ENCODE measurements around the gene PLAC1.

Gene PLAC1

DNA sequence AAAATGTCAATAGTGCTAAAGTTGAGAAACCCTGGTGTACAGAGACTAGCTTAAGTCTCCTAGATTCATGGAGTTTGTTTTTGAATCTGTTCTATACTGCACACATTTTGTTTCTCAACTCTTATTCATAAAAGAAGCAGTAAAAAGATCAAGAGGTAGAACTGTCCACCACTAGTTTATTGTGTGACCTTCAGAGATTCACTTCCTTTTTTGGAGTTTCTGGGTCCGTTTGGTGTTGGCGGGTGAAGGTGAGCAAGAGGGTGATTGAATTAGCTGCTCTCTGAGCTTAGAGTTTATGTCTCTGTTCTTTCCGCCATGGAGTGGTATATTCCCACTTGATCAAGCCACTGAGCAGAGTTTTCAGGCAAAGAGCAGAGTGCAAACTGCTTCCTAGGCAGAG lies 21.4 kb upstream of the PLAC1 start:
- H3K27ac ChIP-seq, result no peak overlapping the region
- no peak for TF ChIP-seq CTCF (conservative IDR thresholded peaks at IDR 0.05)

DNA sequence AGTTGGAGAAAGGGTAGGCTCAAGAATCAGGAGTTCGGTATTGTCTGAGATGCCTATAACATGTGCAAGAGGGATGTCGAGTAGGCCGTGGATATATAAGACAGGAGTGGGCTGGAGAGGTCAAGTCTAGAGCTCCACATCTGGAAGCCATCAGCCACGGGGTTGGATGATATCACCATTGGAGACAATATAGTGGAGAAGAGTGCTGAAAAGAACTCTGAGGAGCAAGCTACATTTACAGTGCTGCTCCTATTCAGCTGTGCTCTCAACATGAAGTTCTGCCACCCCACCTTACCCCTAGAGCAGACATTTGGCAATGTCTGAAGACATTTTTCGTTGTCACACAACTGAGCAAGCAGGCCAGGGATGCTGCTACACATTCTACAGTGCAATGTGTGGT lies 20.9 kb upstream of the PLAC1 start:
- H3K27ac ChIP-seq, result no peak overlapping the region
- TF ChIP-seq CTCF (conservative IDR thresholded peaks at IDR 0.05), result no peak

DNA sequence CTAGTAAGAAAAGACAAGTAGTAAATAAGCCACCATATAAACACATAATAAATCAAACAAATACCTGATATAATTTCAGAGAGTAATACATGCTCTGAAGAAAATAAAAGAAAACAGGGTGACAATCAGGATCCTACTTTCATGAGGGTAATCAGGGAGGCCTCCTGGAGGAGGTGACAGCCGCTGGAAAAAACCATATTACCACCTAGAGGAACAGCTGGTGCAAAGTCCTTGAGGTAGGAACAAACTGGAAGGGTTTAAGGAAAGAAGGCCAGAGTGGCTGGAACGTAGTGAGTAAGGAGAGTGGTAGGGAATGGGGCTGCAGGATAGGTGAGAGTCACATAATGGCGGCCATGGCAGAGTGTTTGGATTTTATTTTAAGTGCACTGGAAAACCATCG lies 19.1 kb upstream of the PLAC1 start:
- TF ChIP-seq CTCF (conservative IDR thresholded peaks at IDR 0.05), result no peak
- no peak overlapping the region for H3K27ac ChIP-seq

GRCh38 chrX:134676436-134676835 lies 18.2 kb upstream of the PLAC1 start:
- TF ChIP-seq CTCF (conservative IDR thresholded peaks at IDR 0.05), result no peak
- H3K27ac ChIP-seq, result no peak overlapping the region

GRCh38 chrX:134673123-134673522 lies 14.9 kb upstream of the PLAC1 start:
- H3K27ac ChIP-seq, result no peak overlapping the region
- TF ChIP-seq CTCF (conservative IDR thresholded peaks at IDR 0.05), result no peak

DNA sequence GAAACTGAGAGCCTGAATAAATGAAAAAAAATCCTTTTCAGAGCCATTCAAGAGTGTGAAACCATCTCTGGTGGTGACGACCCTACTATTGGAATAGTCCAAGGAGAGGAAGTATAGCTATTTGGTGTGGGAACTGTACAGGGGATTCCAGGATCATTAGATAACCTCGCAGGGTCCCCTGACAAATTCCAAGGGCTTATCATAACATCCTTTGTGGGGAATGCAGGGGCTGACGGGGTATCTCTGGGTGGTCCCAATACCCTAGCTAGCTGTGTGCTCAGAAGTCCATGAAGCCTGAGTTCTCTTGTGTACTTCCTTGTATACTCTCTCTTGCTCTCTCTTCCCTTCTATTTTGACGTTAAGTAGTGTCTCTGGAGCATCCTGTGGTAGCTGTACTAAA lies 13.8 kb upstream of the PLAC1 start:
- no peak overlapping the region for H3K27ac ChIP-seq
- no peak for TF ChIP-seq CTCF (conservative IDR thresholded peaks at IDR 0.05)

DNA sequence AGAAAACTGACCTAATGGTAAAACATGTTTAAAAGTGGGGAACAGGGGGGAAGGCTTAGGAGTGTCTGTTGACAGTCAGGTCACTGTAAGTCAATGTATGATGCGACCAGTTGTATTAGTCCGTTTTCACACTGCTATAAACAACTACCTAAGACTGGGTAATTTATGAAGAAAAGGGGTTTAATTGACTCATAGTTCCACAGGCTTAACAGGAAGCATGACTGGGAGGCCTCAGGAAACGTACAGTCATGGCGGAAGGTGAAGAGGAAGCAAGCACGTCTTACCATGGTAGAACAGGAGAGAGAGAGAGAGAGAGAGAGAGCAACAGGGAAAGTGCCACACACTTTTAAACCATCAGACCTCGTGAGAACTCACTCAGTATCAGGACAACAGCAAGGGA lies 13.0 kb upstream of the PLAC1 start:
- H3K27ac ChIP-seq, result no peak overlapping the region
- no peak for TF ChIP-seq CTCF (conservative IDR thresholded peaks at IDR 0.05)
